ENCODE measurements around the gene PCDHGA10.
"Not testable (repeated sequence)": the region's sequence is repeated elsewhere in the genome, so short reads cannot be mapped to it uniquely, and the experiment has no call there.

PCDHGA10 gene

GRCh38 chr5:141413540-141414069, 818 bp downstream of the PCDHGA10 start:
- Mint-ChIP-seq H3K36me3 (ENCODE audit: low read depth) (peaks cover 97% of the 10 kb centered on the region), H3K4me3 (peak overlapping the region; percentile 88), H3K27me3 (ENCODE audit: low read depth, poor library complexity) (peaks cover 30% of the 10 kb centered on the region), H3K27ac (peak overlapping the region; percentile 81), H3K9me3 (peaks cover 99% of the 10 kb centered on the region), H3K4me1 (peaks cover 23% of the 10 kb centered on the region)
- TF ChIP-seq CTCF (IDR thresholded peaks at IDR 0.05) = no peak
- no peak for DNase-seq

GRCh38 chr5:141414548-141415274, 1.9 kb downstream of the PCDHGA10 start:
- peaks cover 17% of the 10 kb centered on the region for H3K4me1 Mint-ChIP-seq
- H3K4me3 Mint-ChIP-seq = peak overlapping the region; percentile 39
- peaks cover 97% of the 10 kb centered on the region for H3K36me3 Mint-ChIP-seq (ENCODE audit: low read depth)
- not testable (repeated sequence) for H3K27ac Mint-ChIP-seq, DNase-seq
- H3K27me3 Mint-ChIP-seq (ENCODE audit: low read depth, poor library complexity) = peaks cover 25% of the 10 kb centered on the region
- H3K9me3 Mint-ChIP-seq = peaks cover 99% of the 10 kb centered on the region

GRCh38 chr5:141415275-141415618, 2.5 kb downstream of the PCDHGA10 start:
- not testable (repeated sequence) for H3K27ac Mint-ChIP-seq
- H3K9me3 Mint-ChIP-seq = peaks cover 99% of the 10 kb centered on the region

GRCh38 chr5:141417494-141418172, 4.8 kb downstream of the PCDHGA10 start, which contains the start of gene PCDHGB7:
Gene PCDHGB7 (plus strand): TSS chr5:141417677. CDS start chr5:141417860, 183 bp downstream.
- H3K4me3 Mint-ChIP-seq = peak within 1 kb of the TSS; percentile 80
- H3K9me3 Mint-ChIP-seq = peaks cover 99% of the 10 kb centered on the region
- peaks cover 13% of the 10 kb centered on the region for H3K4me1 Mint-ChIP-seq
- peak; percentile 45 for TF ChIP-seq CTCF (IDR thresholded peaks at IDR 0.05)
- peak; percentile 46 for DNase-seq
- peaks cover 98% of the 10 kb centered on the region for H3K36me3 Mint-ChIP-seq (ENCODE audit: low read depth)
- peaks cover 30% of the 10 kb centered on the region for H3K27me3 Mint-ChIP-seq (ENCODE audit: low read depth, poor library complexity)
- H3K27ac Mint-ChIP-seq = peak within 1 kb of the TSS; percentile 92

More at GRCh38 chr5:141415275-141415618, 2.5 kb downstream of the PCDHGA10 start:
- Mint-ChIP-seq H3K4me3 (peak overlapping the region; percentile 25), H3K27me3 (ENCODE audit: low read depth, poor library complexity) (peaks cover 25% of the 10 kb centered on the region), H3K36me3 (ENCODE audit: low read depth) (peaks cover 97% of the 10 kb centered on the region), H3K4me1 (peaks cover 16% of the 10 kb centered on the region)
- not testable (repeated sequence) for DNase-seq

- H3K9me3 Mint-ChIP-seq = peaks cover 97% of the 10 kb centered on the region
- H3K27me3 Mint-ChIP-seq (ENCODE audit: low read depth, poor library complexity) = peaks cover 17% of the 10 kb centered on the region
- no peak for DNase-seq
- no peak overlapping the region for H3K27ac Mint-ChIP-seq
- H3K36me3 Mint-ChIP-seq (ENCODE audit: low read depth) = peaks cover 97% of the 10 kb centered on the region
- peak overlapping the region; percentile 80 for H3K4me3 Mint-ChIP-seq
- no peak for TF ChIP-seq CTCF (IDR thresholded peaks at IDR 0.05)
- peaks cover 5% of the 10 kb centered on the region for H3K4me1 Mint-ChIP-seq
These were observed 6.5 kb downstream of the PCDHGA10 start for GRCh38 chr5:141419074-141419880.

GRCh38 chr5:141420855-141421488, 8.2 kb downstream of the PCDHGA10 start, which contains the start of gene PCDHGA11:
Gene PCDHGA11 (plus strand): TSS chr5:141421051. CDS start chr5:141421228, 177 bp downstream.
- peaks cover 98% of the 10 kb centered on the region for H3K36me3 Mint-ChIP-seq (ENCODE audit: low read depth)
- DNase-seq = no peak
- H3K27ac Mint-ChIP-seq = no peak within 1 kb of the TSS
- H3K9me3 Mint-ChIP-seq = peaks cover 97% of the 10 kb centered on the region
- peaks cover 5% of the 10 kb centered on the region for H3K4me1 Mint-ChIP-seq
- TF ChIP-seq CTCF (IDR thresholded peaks at IDR 0.05) = no peak
- peaks cover 14% of the 10 kb centered on the region for H3K27me3 Mint-ChIP-seq (ENCODE audit: low read depth, poor library complexity)
- H3K4me3 Mint-ChIP-seq = peak within 1 kb of the TSS; percentile 32

Data from nephron progenitor cell (in vitro differentiated cells).